ENCODE data around the gene JDP2.

GRCh38 chr14:75477881-75478280, 50.1 kb downstream of the JDP2 start:
- TF ChIP-seq FOXM1 (IDR thresholded peaks at IDR 0.05; ENCODE audit: borderline replicate concordance, low read depth) (no peak), YY1 (IDR thresholded peaks at IDR 0.05; ENCODE audit: low read depth) (no peak), EP300 (IDR thresholded peaks at IDR 0.05; ENCODE audit: borderline replicate concordance) (no peak), TAF1 (IDR thresholded peaks at IDR 0.05; ENCODE audit: low read depth) (no peak), TEAD4 (IDR thresholded peaks at IDR 0.05) (no peak), USF1 (IDR thresholded peaks at IDR 0.05) (no peak), RAD21 (IDR thresholded peaks at IDR 0.05; ENCODE audit: low read depth) (no peak), REST (IDR thresholded peaks at IDR 0.05; ENCODE audit: low read depth) (no peak), MAX (IDR thresholded peaks at IDR 0.05) (no peak), CEBPB (IDR thresholded peaks at IDR 0.05) (no peak), NFIC (IDR thresholded peaks at IDR 0.05) (no peak)

Data from Ishikawa (cell line).